Bronchial epithelial cell (primary cell): ENCODE data around the gene PIK3R5. TPM values are rescaled to one million over a fixed set of nuclear protein-coding genes. Genes with fewer than 3 reads are reported as not detected.

Experiments used
- DNase-seq: peaks from one replicate; pipeline ENCODE4 v3.0.0-alpha.2; 2010; ENCODE audit warnings: low read depth
- FAIRE-seq: peaks from 2 replicates; lab custom pipeline; 2011; peaks lifted over from hg19 to GRCh38; lab: Jason Lieb, UNC
- H3K27me3 ChIP-seq: 2 replicates; pipeline ENCODE4 v1.5.1; 2011; ENCODE audit warnings: low read length; ENCODE audit not compliant: control insufficient read depth, insufficient read depth
- H3K36me3 ChIP-seq: 2 replicates; pipeline ENCODE4 v1.5.1; 2011; ENCODE audit warnings: low read length; ENCODE audit not compliant: control insufficient read depth, insufficient read depth
- H3K4me3 ChIP-seq: 2 replicates; pipeline ENCODE4 v1.5.1; 2011; ENCODE audit warnings: mild to moderate bottlenecking, low read depth, low read length, control low read depth
- total RNA-seq: library from RNA; depleted of rRNA; stranded (reverse); fragments of >200 nt; gene quantifications from 2 replicates; pipeline ENCODE4 v1.2.1, GENCODE V29; 2014
- TF ChIP-seq, protein P1 (sequence below): IDR thresholded peaks from 2 replicates; pipeline ENCODE4 v1.5.1; 2011; ENCODE audit warnings: mild to moderate bottlenecking, moderate library complexity, low read length, control low read depth, inconsistent platforms; ENCODE audit not compliant: insufficient read depth, severe bottlenecking

The PIK3R5 gene
- total RNA-seq, 1 donor from 2014 or later: not detected

GRCh38 chr17:8870406-8871040, 95.0 kb downstream of the PIK3R5 start:
- no peak for FAIRE-seq
- Histone ChIP-seq H3K36me3 (no peaks in the 10 kb centered on the region), H3K27me3 (no peaks in the 10 kb centered on the region), H3K4me3 (no peak overlapping the region)
- no peak for DNase-seq
- TF ChIP-seq, protein P1, sequence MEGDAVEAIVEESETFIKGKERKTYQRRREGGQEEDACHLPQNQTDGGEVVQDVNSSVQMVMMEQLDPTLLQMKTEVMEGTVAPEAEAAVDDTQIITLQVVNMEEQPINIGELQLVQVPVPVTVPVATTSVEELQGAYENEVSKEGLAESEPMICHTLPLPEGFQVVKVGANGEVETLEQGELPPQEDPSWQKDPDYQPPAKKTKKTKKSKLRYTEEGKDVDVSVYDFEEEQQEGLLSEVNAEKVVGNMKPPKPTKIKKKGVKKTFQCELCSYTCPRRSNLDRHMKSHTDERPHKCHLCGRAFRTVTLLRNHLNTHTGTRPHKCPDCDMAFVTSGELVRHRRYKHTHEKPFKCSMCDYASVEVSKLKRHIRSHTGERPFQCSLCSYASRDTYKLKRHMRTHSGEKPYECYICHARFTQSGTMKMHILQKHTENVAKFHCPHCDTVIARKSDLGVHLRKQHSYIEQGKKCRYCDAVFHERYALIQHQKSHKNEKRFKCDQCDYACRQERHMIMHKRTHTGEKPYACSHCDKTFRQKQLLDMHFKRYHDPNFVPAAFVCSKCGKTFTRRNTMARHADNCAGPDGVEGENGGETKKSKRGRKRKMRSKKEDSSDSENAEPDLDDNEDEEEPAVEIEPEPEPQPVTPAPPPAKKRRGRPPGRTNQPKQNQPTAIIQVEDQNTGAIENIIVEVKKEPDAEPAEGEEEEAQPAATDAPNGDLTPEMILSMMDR: no peak

DNA sequence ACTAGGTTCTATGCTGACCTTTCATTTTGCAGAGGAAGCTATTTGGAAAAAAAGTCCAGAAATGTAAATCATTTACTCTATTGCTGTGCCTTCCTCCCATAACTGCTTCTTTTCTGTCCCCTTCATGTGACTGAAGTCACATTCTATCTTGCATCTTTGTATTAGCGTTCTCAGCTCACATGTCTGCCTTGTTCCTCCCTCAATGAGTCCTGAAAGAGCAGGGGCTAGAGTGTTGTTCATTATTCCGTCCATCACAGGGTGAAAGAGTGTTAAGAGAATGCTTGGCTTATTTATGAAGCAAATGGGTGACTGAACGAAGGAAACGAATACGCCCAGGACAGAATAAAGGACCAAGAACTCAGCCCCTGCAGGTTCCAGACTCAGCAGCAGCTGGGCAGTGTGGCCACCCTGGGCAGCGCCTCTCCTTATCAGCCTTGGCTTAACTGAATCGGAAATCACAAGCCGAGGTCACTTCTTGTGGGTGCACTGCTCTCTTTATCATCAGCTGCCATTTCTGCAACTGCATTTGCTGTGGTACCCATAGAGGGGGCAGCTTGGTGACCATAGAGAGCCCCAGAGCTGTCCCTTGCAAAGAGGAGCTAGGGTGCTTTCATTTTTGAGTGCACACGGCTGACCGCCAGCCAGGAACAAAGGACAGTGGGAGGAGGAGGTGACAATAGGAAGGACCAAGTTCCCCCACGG, 96.2 kb downstream of the PIK3R5 start:
- no peaks in the 10 kb centered on the region for H3K36me3 ChIP-seq
- no peaks in the 10 kb centered on the region for H3K27me3 ChIP-seq
- TF ChIP-seq, protein P1: no peak
- DNase-seq (no peak), FAIRE-seq (peak; percentile 23)
- no peak overlapping the region for H3K4me3 ChIP-seq

DNA sequence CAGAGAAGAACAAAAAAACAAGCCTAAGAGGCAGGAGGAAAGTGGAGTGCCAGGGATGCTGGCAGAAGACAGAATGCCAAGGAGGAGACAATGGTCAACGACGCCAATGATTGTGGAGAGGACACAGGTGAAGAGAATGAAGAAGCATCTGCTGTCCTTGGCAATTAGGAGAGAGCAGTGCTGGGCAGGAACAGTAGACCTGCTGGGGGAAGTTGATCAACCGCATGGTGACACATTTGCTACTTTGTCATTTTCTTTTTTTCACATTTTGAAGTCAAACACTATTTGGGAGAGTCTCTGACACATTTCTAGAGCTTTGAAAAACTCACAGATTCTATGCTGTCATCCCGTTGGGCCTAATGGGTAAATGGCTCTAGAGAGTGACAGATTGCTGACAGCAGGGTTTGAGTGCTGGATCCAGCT, 97.0 kb downstream of the PIK3R5 start:
- no peak for DNase-seq
- Histone ChIP-seq H3K27me3 (no peaks in the 10 kb centered on the region), H3K4me3 (no peak overlapping the region), H3K36me3 (no peaks in the 10 kb centered on the region)
- TF ChIP-seq, protein P1: no peak
- no peak for FAIRE-seq

- FAIRE-seq: peak; percentile 68
Measured at GRCh38 chr17:8868092-8868491, 97.4 kb downstream of the PIK3R5 start.

DNA sequence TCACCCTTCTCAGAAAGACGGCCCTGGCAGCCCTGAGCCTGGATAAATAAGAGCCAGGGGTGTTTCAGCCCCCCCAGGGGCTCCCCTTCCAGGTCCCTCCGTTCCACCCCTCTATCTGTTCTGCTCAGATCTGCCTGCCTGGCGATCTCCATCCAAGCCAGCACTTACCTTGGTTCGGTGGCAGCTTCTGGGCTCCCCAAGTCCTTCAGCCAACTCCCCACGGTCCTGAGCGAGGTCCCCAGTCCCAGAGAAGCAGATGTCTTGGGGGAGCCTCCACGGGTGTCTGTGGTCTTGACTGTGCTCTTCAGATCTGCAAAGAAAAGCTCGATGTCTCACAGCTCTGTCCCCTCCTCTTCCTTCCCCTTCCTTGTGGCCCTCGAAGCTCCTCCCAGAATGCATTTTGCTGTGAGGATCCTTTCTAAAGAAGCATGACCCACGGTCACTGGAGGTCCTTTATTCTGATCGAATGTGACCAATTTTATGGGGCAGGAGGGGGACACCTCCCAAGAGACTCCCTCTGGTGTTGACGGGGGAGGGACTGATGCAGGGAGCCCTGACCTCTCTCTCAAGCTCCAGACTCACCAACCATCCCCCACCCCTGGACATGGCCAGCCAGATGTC, 98.0 kb downstream of the PIK3R5 start, which contains the start of gene PIK3R6:
PIK3R6 (minus strand) TSS at position 314 of the 621 bp plus-strand sequence. CDS start 17,880 bp downstream, outside the sequence.
- Histone ChIP-seq H3K36me3 (no peaks in the 10 kb centered on the region), H3K4me3 (no peak within 1 kb of the TSS), H3K27me3 (no peaks in the 10 kb centered on the region)
- DNase-seq: no peak
- FAIRE-seq: no peak
- TF ChIP-seq, protein P1: no peak

More at GRCh38 chr17:8868092-8868491, 97.4 kb downstream of the PIK3R5 start:
- no peak overlapping the region for H3K4me3 ChIP-seq
- TF ChIP-seq, protein P1: no peak
- no peak for DNase-seq
- no peaks in the 10 kb centered on the region for H3K27me3 ChIP-seq
- no peaks in the 10 kb centered on the region for H3K36me3 ChIP-seq
